Small intestine (tissue), 7 donors: ENCODE measurements around the gene THYN1. TPM values are rescaled to one million over a fixed set of nuclear protein-coding genes. Genes with fewer than 3 reads are reported as not detected.
"Not testable (repeated sequence)": the region's sequence is repeated elsewhere in the genome, so short reads cannot be mapped to it uniquely, and the experiment has no call there.

Source experiments
- DNase-seq, 2 donors: peaks; one replicate each; pipeline versions ENCODE4 v3.0.0 to v3.0.0-alpha.2; 2013
- FAIRE-seq: peaks from 2 replicates; lab custom pipeline; 2012; peaks lifted over from hg19 to GRCh38; lab: Jason Lieb, UNC
- H3K27ac ChIP-seq, 3 donors: one replicate each; pipeline ENCODE4 v1.5.1; 2013; ENCODE audit warnings: low read length in 2 of 3, mild to moderate bottlenecking in 2 of 3, control low read depth in 1 of 3, inconsistent platforms in 1 of 3, low read depth in 1 of 3, moderate library complexity in 1 of 3
- H3K27me3 ChIP-seq, 3 donors: one replicate each; pipeline ENCODE4 v1.6.1; 2013; ENCODE audit warnings: low read length in 3 of 3, inconsistent platforms in 1 of 3; ENCODE audit not compliant: control insufficient read depth in 3 of 3, insufficient read depth in 3 of 3
- H3K36me3 ChIP-seq, 3 donors: one replicate each; pipeline ENCODE4 v1.6.1; 2013; ENCODE audit warnings: low read length in 3 of 3, inconsistent platforms in 1 of 3, low read depth in 1 of 3, mild to moderate bottlenecking in 1 of 3, moderate library complexity in 1 of 3; ENCODE audit not compliant: control insufficient read depth in 3 of 3, insufficient read depth in 2 of 3
- H3K4me1 ChIP-seq, 3 donors: one replicate each; pipeline ENCODE4 v1.6.1; 2013; ENCODE audit warnings: low read length in 2 of 3, inconsistent platforms in 1 of 3, low read depth in 1 of 3, mild to moderate bottlenecking in 1 of 3, moderate library complexity in 1 of 3; ENCODE audit not compliant: control insufficient read depth in 3 of 3, insufficient read depth in 2 of 3
- H3K4me3 ChIP-seq, 3 donors: one replicate each; pipeline ENCODE4 v1.5.1; 2013; ENCODE audit warnings: low read length in 3 of 3, control low read depth in 1 of 3, inconsistent platforms in 1 of 3, low read depth in 1 of 3, mild to moderate bottlenecking in 1 of 3, moderate library complexity in 1 of 3
- H3K9me3 ChIP-seq, 2 donors: one replicate each; pipeline ENCODE4 v1.6.1; 2013; ENCODE audit warnings: low read depth in 1 of 2, low read length in 1 of 2; ENCODE audit not compliant: control insufficient read depth in 2 of 2, insufficient read depth in 1 of 2
- WGBS, 3 donors: extraction: QIAGEN DNeasy Blood & Tissue Kit; methylation state at CpG; one replicate each; pipeline ENCODE4 v1.1.7; 2013; 5-methylcytosine and 5-hydroxymethylcytosine counted together
- polyA plus RNA-seq, 4 donors: library from polyadenylated mRNA; stranded (reverse) in 3 of 4; unstranded in 1 of 4; fragments of 200-250 nt in 3 of 4; fragments of 120-200 nt in 1 of 4; gene quantifications; one replicate each; pipeline versions ENCODE4 v1.2.1 to v1.2.3, GENCODE V29; 2013
- donor health status: healthy with polysubstance abuse.
- donor health status: control.
- donor health status: control.
- donor health status: Bipolar disorder and iron deficiency.
- donor health status: healthy.

THYN1 gene
- polyA plus RNA-seq, 4 donors: 39.2 to 61.6 (median 47.9) TPM

GRCh38 chr11:134289789-134290188, 36.6 kb upstream of the THYN1 start:
- Histone ChIP-seq H3K27ac (no peak overlapping the region), H3K4me3 (no peak overlapping the region), H3K27me3 (peaks cover 0 to 3% (median 0%) of the 10 kb centered on the region in 3 donors), H3K4me1 (no peaks in the 10 kb centered on the region), H3K36me3 (no peaks in the 10 kb centered on the region), H3K9me3 (no peaks in the 10 kb centered on the region)
- FAIRE-seq: no peak
- DNase-seq: no peak
- WGBS, 3 donors: 32 to 48% (median 46%) methylated on average over 12 of the region's 12 CpGs

DNA sequence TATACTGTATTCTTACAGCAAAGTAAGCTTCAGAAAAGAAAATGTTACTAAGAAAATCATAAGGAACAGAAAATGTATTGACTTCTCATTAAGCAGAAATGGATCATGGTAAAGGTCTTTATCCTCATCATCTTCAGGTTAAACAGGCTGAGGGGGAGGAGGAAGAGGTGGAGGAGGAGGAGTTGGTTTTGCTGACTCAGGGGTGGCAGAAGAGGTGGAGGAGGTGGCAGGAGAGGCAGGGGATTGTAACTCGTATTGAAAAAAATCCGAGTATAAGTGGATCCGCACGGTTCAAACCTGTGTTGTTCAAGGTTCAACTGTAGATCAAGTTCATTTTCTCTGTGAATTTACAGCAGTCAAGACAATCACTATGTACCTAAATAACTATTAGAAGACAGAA, 36.0 kb upstream of the THYN1 start:
- Histone ChIP-seq H3K4me1 (no peaks in the 10 kb centered on the region), H3K27me3 (no peaks in the 10 kb centered on the region), H3K4me3 (no peak overlapping the region), H3K27ac (no peak overlapping the region), H3K9me3 (no peaks in the 10 kb centered on the region), H3K36me3 (no peaks in the 10 kb centered on the region)
- 56 to 75% (median 73%) methylated on average over 4 of the region's 4 CpGs for WGBS, 3 donors
- FAIRE-seq: no peak
- no peak for DNase-seq

DNA sequence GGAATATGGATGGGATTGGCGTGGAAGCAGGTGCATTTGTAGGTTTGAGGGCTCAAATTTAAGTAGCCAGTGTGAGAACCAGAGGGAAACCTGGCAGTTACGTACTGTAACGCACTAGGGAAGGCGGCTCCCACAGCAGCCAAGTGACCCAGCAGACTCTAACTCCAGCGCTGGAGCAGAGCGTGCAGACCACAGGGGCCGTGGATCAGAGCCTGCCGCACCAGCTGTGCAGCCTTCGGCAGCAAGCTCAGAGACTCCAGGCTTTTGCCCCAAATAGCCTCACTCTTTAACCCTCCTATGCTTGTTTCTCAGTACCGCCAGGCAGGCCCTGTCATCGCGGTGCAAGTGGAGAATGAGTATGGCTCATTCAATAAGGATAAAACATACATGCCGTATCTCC, 35.3 kb upstream of the THYN1 start:
- no peak for FAIRE-seq
- 88 to 92% (median 90%) methylated on average over 13 of the region's 13 CpGs for WGBS, 3 donors
- Histone ChIP-seq H3K9me3 (no peaks in the 10 kb centered on the region), H3K27me3 (no peaks in the 10 kb centered on the region), H3K36me3 (no peaks in the 10 kb centered on the region), H3K4me1 (no peaks in the 10 kb centered on the region), H3K4me3 (no peak overlapping the region), H3K27ac (no peak overlapping the region)
- no peak for DNase-seq

DNA sequence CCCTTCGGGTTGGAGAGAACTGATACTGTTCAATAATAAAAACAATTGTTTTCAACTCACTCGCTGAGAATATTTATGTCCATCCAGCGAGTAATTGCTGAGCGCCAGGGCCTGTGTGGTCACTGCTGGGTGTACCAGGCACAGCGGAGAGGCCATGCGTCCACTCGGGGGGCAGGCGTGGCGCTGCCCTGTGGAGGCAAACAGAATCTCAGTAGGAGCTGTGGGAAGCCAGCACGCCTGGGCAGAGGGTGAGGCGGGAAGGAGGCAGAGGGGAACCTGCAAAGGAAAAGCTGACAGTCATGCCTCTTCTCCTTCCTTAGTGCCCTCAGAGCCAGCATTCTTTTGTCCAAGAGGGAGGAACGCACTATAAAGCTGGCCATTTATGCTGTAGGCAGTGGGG, 34.4 kb upstream of the THYN1 start:
- H3K4me1 ChIP-seq: no peaks in the 10 kb centered on the region
- no peak overlapping the region for H3K4me3 ChIP-seq
- DNase-seq: no peak
- WGBS, 3 donors: 89 to 91% (median 90%) methylated on average over 12 of the region's 12 CpGs
- H3K9me3 ChIP-seq: no peaks in the 10 kb centered on the region
- no peak for FAIRE-seq
- H3K36me3 ChIP-seq: no peaks in the 10 kb centered on the region
- H3K27ac ChIP-seq: no peak overlapping the region
- no peaks in the 10 kb centered on the region for H3K27me3 ChIP-seq

DNA sequence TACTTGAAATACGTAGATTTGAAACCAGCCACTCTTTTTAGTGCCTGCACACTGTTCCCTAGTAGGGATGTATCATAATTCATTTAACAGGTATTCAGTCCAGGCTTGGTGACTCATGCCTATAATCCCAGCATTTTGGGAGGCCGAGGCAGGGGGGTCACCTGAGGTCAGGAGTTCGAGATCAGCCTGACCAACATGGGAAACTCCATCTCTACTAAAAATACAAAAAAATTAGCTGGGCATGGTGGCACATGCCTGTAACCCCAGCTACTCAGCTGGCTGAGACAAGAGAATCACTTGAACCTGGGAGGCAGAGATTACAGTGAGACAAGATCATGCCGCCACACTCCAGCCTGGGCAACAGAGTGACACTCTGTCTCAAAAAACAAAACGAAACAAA, 31.2 kb upstream of the THYN1 start:
- 83 to 87% (median 85%) methylated on average over 5 of the region's 5 CpGs for WGBS, 3 donors
- H3K36me3 ChIP-seq, DNase-seq, FAIRE-seq, H3K27ac ChIP-seq, H3K4me1 ChIP-seq, H3K27me3 ChIP-seq, H3K9me3 ChIP-seq, H3K4me3 ChIP-seq: not testable (repeated sequence)

- WGBS, 3 donors: 86 to 92% (median 87%) methylated on average over 16 of the region's 16 CpGs
- no peaks in the 10 kb centered on the region for H3K36me3 ChIP-seq
- no peak overlapping the region for H3K27ac ChIP-seq
- H3K27me3 ChIP-seq: peaks cover 0 to 1% (median 1%) of the 10 kb centered on the region in 3 donors
- no peaks in the 10 kb centered on the region for H3K4me1 ChIP-seq
- FAIRE-seq (no peak), DNase-seq (no peak)
- H3K4me3 ChIP-seq: no peak overlapping the region
- H3K9me3 ChIP-seq: no peaks in the 10 kb centered on the region
These were observed 30.5 kb upstream of the THYN1 start for GRCh38 chr11:134283461-134284230.

DNA sequence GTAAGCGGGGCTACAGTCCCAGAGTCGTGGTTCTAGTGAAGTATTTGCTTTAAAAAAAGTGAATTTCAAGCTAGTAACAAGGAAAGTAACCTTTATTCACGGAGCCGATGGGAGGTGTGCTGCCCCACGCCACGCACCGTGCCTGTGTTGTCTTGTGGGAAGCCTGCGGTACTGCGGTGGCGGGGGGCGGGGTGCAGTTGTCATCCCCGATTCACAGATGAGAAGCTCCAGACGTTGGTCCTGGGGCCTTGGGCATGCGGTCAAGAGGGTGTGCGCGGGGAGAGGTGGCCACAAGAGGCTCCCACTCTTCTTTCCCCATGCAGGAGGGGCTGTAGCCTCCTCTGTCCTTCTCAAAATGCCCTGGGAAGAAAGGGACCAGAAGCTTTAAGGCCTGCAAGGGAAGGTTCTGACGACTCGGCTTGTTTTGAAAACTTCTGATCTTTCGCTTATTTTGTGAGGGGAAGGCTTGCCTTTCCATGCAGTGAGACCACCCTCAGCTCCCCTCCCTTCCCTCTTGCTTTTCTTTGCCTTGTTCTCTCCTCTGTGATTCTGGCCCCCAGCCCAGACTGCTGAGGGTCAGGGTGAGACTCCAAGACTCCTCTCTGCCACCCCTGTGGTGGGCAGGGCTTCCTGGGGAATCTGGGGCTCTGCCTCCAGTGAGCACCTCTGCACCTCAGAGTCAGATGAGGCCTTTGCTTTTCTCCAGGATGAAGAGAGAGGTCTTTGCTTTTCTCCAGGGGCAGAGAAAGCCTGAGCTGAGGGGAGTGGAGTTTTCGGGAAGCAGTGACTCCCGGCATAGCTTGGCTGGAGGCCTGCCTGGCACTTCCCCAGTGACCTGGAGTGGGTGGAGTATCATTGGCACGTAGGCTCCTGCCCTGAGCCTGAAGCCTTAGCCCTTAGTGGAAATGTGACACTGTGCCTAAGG, 29.2 kb upstream of the THYN1 start:
- no peaks in the 10 kb centered on the region for H3K4me1 ChIP-seq
- no peak for FAIRE-seq
- peaks cover 0 to 14% (median 10%) of the 10 kb centered on the region in 3 donors for H3K27me3 ChIP-seq
- 83 to 85% (median 83%) methylated on average over 22 of the region's 22 CpGs for WGBS, 3 donors
- H3K27ac ChIP-seq: no peak overlapping the region
- no peak overlapping the region for H3K4me3 ChIP-seq
- no peak for DNase-seq
- no peaks in the 10 kb centered on the region for H3K36me3 ChIP-seq
- H3K9me3 ChIP-seq: peaks cover 0 to 4% of the 10 kb centered on the region in 2 donors

DNA sequence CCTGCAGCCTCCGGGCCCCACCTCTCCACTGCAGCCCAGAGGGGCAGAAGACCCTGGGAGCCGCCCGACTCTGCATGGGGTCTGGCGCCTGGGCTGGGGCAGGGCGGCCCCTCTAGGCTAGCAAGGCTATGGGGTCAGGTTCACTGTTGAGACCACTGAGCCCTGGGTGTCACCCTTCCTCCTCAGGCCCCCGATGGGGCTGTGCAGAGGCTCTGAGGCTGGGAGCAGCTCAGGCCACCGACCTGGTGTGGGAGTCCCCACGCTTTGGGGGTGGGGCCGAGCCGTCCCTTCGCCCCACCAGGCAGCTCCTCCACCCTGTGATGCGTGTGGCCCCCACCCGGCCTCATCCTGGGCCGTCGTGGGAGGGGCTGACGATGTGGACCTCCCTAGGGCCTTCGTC, 28.5 kb upstream of the THYN1 start:
- WGBS, 3 donors: 77 to 93% (median 82%) methylated on average over 4 to 15 of the region's 17 CpGs
- not testable (repeated sequence) for H3K27ac ChIP-seq, H3K9me3 ChIP-seq, H3K4me3 ChIP-seq, FAIRE-seq, H3K36me3 ChIP-seq, DNase-seq, H3K4me1 ChIP-seq
- peaks cover 3 to 21% (median 17%) of the 10 kb centered on the region in 3 donors for H3K27me3 ChIP-seq
